ENCODE data around the gene ALS2CL.

- TF ChIP-seq EZH2 (IDR thresholded peaks at IDR 0.05; ENCODE audit: low read depth, unreplicated experiment), result no peak
- TF ChIP-seq, protein P1, sequence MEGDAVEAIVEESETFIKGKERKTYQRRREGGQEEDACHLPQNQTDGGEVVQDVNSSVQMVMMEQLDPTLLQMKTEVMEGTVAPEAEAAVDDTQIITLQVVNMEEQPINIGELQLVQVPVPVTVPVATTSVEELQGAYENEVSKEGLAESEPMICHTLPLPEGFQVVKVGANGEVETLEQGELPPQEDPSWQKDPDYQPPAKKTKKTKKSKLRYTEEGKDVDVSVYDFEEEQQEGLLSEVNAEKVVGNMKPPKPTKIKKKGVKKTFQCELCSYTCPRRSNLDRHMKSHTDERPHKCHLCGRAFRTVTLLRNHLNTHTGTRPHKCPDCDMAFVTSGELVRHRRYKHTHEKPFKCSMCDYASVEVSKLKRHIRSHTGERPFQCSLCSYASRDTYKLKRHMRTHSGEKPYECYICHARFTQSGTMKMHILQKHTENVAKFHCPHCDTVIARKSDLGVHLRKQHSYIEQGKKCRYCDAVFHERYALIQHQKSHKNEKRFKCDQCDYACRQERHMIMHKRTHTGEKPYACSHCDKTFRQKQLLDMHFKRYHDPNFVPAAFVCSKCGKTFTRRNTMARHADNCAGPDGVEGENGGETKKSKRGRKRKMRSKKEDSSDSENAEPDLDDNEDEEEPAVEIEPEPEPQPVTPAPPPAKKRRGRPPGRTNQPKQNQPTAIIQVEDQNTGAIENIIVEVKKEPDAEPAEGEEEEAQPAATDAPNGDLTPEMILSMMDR (conservative IDR thresholded peaks at IDR 0.05; ENCODE audit: low read depth in 2 of 2), result no peak
- no peak for TF ChIP-seq POLR2AphosphoS5 (IDR thresholded peaks at IDR 0.05; ENCODE audit: low read depth)
- no peak for TF ChIP-seq EZH2phosphoT487 (IDR thresholded peaks at IDR 0.05; ENCODE audit: unreplicated experiment)
- TF ChIP-seq REST (IDR thresholded peaks at IDR 0.05; ENCODE audit: unreplicated experiment), result no peak
These were observed 16.7 kb downstream of the ALS2CL start for GRCh38 chr3:46676601-46677410.

Measured in GM23338 (cell line).